ENCODE measurements around the gene MEGF11.

Gene MEGF11

GRCh38 chr15:66211670-66212562 lies 41.6 kb downstream of the MEGF11 start:
- no peak for DNase-seq

- no peak for DNase-seq
Measured at GRCh38 chr15:66210684-66211083, 42.9 kb downstream of the MEGF11 start.

- DNase-seq = no peak
Measured at GRCh38 chr15:66198757-66199156, 54.8 kb downstream of the MEGF11 start.

- DNase-seq = no peak
Measured at GRCh38 chr15:66196602-66197001, 56.9 kb downstream of the MEGF11 start.

- no peak for DNase-seq
Measured at GRCh38 chr15:66195621-66196230, 57.8 kb downstream of the MEGF11 start.

- DNase-seq = no peak
Measured at GRCh38 chr15:66193066-66193465, 60.5 kb downstream of the MEGF11 start.

- DNase-seq = no peak
Measured at GRCh38 chr15:66190746-66191145, 62.8 kb downstream of the MEGF11 start.

- DNase-seq = no peak
Measured at GRCh38 chr15:66189291-66189690, 64.3 kb downstream of the MEGF11 start.

- no peak for DNase-seq
Measured at GRCh38 chr15:66188464-66188863, 65.1 kb downstream of the MEGF11 start.

GRCh38 chr15:66187271-66187670 lies 66.3 kb downstream of the MEGF11 start:
- no peak for DNase-seq

- no peak for DNase-seq
Measured at GRCh38 chr15:66186049-66186825, 67.3 kb downstream of the MEGF11 start.

- no peak for DNase-seq
Measured at GRCh38 chr15:66184936-66185790, 68.4 kb downstream of the MEGF11 start.

- no peak for DNase-seq
Measured at GRCh38 chr15:66184492-66184891, 69.1 kb downstream of the MEGF11 start.

- DNase-seq = no peak
Measured at GRCh38 chr15:66180531-66181097, 72.9 kb downstream of the MEGF11 start.

- DNase-seq = no peak
Measured at GRCh38 chr15:66178531-66178910, 75.0 kb downstream of the MEGF11 start.

- DNase-seq = no peak
Measured at GRCh38 chr15:66172324-66172980, 81.1 kb downstream of the MEGF11 start.

GRCh38 chr15:66171841-66172240 lies 81.7 kb downstream of the MEGF11 start:
- DNase-seq = no peak

GRCh38 chr15:66170716-66171115 lies 82.8 kb downstream of the MEGF11 start:
- DNase-seq = no peak

- DNase-seq = no peak
Measured at GRCh38 chr15:66170042-66170441, 83.5 kb downstream of the MEGF11 start.

GRCh38 chr15:66169625-66170024 lies 83.9 kb downstream of the MEGF11 start:
- DNase-seq = no peak

- no peak for DNase-seq
Measured at GRCh38 chr15:66169023-66169422, 84.5 kb downstream of the MEGF11 start.

GRCh38 chr15:66167854-66168253 lies 85.7 kb downstream of the MEGF11 start:
- DNase-seq = no peak

Measured in activated T-cell treated with anti-CD3 and anti-CD28 coated beads, Interleukin-2, amount 50 U/mL, for 1 hour (primary cell).